Measurements from ENCODE around the gene STK16.

DNA sequence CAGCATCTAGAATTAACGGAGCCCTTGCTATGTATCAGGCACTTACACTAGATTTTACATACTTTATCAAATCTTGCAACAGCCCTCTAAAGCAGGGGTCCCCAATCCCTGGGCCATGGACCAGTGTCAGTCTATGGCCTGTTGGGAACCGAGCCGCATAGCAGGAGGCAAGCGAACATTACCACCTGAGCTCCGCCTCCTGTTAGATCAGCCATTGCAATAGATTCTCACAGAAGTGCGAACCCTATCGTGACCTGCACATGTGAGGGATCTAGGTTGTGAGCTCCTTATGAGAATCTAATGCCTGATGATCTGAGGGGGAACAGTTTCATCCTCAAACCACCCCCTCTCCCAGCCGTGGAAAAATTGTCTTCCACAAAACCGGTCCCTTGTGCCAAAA is 47.3 kb downstream of the STK16 start:
- TF ChIP-seq CTCF (IDR thresholded peaks at IDR 0.05; ENCODE audit: poor library complexity), result no peak
- TF ChIP-seq EZH2 (IDR thresholded peaks at IDR 0.05; ENCODE audit: borderline replicate concordance), result no peak

All from hepatocyte (in vitro differentiated cells).